GM19025 (cell line): ENCODE data around the gene ZNF282.
"Not testable (repeated sequence)": the region's sequence is repeated elsewhere in the genome, so short reads cannot be mapped to it uniquely, and the experiment has no call there.

Experiments used
- ATAC-seq: cut with Tn5 transposase; IDR thresholded peaks from one replicate; pipeline ENCODE4 v1.9.1; 2021; ENCODE audit warnings: mild to moderate bottlenecking, low read depth, moderate library complexity; ENCODE audit not compliant: unreplicated experiment

The ZNF282 gene

DNA sequence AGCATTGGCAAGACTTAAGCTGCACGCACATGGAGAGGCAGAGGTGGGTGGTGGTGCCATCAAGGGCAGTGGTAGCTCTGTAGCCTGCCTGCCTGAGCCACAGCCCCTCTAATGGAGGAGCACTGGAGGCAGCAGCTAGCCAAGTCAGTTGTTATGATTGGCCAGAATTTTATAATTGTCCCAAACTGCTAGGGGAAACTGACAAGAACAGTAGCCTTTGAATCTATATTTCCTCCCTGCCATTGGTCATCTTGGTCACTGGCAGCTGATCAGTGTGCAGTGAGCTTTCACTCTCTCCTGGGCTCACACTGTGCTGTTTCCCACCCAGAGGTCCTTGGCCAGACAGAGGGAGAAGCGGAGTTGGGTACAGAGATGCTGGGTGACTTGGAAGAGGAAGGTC lies 57.0 kb downstream of the ZNF282 start:
- no peak for ATAC-seq

DNA sequence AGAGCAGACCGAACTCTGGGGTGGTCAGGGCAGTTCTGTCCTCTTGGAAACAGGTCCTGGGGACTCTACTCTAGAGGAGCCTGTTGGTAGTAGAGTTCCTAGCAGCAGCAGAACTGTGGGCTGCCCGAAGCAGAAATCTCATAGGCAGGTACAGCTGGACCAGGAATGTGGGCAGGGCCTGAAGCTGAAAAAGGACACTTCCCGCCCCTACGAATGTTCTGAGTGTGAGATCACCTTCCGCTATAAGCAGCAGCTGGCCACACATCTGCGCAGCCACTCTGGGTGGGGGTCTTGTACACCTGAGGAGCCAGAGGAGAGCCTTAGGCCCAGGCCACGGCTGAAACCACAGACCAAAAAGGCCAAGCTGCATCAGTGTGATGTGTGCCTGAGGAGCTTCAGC lies 58.3 kb downstream of the ZNF282 start:
- no peak for ATAC-seq

DNA sequence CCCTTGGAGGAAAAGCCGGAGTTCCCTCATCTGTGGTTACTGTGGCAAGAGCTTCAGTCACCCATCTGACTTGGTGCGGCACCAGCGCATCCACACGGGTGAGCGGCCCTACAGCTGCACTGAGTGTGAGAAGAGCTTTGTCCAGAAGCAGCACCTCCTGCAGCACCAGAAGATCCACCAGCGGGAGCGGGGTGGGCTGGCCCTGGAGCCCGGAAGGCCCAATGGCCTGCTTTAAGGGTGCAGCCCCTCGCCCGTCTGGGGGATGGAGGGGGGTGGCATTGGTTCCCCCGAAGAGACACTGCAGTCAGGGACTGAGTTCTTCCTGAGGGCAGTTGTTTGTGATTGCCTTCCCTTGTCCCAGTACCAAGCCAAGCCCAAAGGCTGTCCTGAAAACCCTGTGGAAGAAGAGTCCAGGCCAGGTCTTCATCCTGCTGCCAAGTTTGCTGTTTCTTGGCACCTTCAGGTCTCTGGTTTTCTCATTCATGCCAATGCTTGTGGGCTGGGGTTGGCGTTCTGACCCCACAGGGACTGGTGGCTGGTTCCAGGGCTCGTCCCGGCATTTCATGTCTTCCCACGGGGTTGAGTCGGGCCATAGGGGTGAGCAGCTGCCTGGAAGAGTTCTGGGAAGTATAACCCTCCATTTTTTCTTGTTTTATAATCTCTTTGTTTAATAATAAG lies 59.0 kb downstream of the ZNF282 start:
- no peak for ATAC-seq

DNA sequence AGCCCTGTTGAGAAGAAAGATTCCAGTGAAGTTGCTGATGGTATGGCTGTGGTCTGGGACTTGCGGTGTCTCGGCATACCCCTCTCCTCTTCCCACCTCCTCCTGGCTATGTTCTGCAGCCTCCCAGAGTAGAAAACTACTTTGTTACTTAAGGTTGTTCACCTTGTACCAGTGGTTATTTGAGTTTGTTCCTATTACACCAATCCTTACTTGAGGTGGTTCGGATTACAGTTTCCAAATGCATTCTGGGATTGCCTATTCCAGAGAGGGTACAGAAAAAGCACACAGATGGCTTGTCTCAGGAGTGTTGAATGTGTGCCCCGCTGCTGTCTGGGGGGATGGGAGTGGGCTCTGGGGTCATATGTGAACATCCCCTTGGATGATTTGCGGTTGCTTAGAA lies 59.8 kb downstream of the ZNF282 start:
- no peak for ATAC-seq

DNA sequence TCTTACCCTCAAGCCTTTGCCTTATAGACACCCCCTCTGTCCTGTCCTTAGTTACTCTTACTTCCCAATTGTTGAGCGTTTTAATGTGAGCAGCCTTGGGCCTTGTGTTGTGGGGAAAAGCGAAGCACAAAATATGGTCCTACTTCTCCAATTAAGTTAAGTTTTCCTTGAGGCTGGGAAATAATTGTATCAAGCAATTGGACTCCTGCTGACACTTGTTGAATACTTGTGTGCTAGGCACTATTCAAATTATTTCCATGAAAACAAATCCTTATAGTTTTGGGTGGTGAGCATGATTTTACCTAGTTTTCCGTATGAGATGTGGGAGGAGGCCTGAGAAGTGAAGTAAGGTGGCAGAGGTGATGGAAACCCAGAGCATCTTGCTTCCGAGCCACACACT lies 61.2 kb downstream of the ZNF282 start:
- no peak for ATAC-seq

DNA sequence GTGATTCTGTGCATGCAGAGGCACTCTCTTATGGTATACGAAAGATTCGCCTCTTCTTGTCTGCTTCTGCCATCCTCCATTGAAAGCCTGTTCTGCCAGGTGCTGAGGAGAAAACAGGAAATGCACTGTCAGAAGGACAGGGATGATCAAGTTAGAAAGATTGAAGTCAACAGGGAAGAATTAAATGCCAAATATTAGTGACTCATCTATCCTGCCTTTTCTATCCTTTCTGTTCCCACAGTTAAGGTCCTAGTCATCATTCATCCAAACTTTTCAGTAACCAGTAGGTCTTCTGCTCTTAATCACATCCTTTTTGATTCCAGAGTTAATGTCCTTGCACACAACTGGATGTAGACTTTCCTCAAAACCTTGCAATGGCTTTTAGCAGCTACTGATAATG lies 61.8 kb downstream of the ZNF282 start:
- no peak for ATAC-seq

DNA sequence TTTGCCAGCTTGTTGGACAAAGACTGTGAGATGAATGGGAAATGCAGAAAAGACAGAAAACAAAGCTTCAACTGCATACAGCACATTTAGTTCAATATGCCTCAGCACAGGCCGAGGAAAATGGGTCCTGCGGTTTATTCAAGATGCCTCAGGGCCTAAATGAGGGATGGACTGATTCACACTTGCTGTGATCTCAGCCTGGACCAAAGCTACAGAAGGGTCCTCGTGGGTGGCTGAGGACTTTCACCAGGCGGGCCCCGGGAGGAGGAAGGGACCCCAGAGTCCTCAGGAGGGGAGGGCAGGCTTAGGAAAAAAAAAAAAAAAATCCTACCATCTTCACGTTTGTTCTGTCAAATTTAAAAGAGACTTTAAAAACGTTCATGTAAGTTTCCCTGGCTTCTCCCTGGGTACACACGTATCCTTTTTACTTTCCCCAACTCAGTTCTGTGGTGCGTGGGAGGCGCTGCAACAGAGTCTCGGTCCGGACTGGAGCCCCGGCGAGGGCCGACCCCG lies 66.0 kb downstream of the ZNF282 start:
- ATAC-seq, result no peak

DNA sequence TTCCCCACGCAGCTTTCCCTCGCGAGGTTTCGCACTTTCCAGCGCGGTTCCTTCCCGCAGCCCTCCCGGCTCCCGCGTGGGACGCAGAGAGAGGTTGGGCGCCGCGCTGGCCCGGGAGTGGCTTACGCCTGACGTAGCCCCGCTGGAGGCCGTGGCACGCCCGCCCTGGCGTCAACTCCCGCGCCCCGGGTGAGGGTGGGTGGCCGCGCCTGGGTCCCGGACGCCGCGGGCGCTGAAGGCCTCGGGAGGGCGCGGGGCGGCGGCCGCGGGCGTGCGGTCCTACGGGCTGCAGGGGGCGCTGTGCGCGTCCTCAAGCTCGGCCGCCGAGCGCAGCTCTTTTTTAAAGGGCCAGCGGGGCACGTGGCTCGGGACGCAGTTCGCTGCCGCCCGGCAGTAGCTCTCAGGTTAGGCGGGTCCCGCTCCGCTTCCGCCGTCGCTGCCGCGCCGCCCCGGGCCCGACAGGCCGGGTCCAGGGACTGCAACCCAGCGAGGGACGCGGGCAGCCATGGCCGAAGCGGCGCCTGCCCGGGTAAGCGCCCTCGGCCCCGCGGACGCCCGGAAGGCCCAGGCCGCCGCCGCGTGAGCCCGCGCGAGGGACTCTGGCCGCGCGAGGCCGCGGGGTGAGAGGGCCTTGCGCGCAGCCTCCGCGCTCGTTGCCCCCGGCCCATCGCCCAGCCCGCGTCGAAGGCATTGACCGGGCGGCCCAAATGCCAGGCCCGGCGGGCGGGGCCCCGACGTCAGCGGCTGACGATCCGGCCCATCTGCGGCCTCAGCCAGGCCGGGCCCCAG lies 66.7 kb downstream of the ZNF282 start, which contains the start of gene ZNF783:
TSS of gene ZNF783 (plus strand) at position 368 of the 789 bp plus-strand sequence. CDS start at position 506, 138 bp downstream.
- peak; percentile 84 for ATAC-seq

DNA sequence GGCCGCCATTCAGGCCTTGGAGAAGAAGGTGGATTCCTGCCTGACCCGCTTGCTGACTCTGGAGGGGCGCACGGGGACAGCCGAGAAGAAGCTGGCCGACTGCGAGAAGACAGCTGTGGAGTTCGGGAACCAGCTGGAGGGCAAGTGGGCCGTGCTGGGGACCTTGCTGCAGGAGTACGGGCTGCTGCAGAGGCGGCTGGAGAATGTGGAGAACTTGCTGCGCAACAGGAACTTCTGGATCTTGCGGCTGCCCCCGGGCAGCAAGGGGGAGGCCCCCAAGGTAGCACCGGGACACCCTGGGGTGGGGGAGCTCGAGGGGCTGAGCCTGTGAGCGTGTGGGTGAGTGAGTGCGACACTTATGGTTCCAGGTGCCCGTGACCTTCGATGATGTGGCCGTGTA lies 71.1 kb downstream of the ZNF282 start:
- ATAC-seq, result no peak

DNA sequence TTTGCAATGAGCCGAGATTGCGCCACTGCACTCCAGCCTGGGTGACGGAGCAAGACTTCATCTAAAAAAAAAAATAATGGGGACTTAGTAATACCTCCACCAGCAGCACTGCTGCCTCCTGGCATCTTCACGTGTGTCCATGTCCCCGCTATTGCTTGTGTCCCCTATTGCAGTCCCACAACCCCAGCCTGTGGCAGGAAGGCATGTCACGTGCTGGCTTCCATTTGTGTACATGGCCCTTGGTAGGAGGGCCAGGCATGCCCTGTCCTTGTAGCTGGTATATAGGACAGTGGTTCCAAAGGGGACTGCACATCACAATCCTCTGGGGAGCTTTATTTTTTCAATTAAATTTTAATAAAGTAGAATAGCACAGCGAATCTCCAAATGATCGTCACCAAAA lies 72.4 kb downstream of the ZNF282 start:
- ATAC-seq, result no peak

DNA sequence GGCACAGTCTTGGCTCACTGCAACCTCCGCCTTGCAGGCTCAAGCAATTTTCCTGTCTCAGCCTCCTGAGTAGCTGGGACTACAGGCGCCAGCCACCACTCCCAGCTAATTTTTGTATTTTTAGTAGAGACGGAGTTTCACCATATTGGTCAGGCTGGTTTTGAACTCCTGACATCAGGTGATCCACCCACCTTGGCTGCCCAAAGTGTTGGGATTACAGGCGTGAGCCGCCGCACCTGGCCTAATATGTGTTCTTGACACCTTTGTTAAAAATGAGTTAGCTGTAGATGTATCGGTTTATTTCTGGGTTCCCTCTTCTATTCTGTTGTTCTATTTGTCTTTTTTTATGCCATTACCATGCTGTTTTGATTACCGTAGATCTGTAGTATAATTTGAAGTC lies 79.1 kb downstream of the ZNF282 start:
- not testable (repeated sequence) for ATAC-seq
